SK-N-SH treated with all-trans-retinoic acid at 6 μM for 48 hours (cell line): ENCODE data around the gene RPL7A.

Experiments used
- PATZ1 ChIP-seq: fragments of 250-450 bp; sonication (Bioruptor Pico); IDR thresholded peaks from 2 replicates; pipeline ENCODE4 v1.8.0; 2020; ENCODE audit warnings: mild to moderate bottlenecking, moderate library complexity, borderline replicate concordance
- TCF4 ChIP-seq: fragments of 250-450 bp; sonication (Bioruptor Pico); IDR thresholded peaks from 2 replicates; pipeline ENCODE4 v1.8.0; 2021; ENCODE audit warnings: mild to moderate bottlenecking, moderate library complexity, borderline replicate concordance

GRCh38 chr9:133347515-133347984 is 468 bp upstream of the RPL7A start:
- no peak for TF ChIP-seq PATZ1 (CRISPR knock-in tag)
- TF ChIP-seq TCF4 (CRISPR knock-in tag): no peak
